A172 (cell line): ENCODE measurements around the gene OR51B6. TPM values are rescaled to one million over a fixed set of nuclear protein-coding genes. Genes with fewer than 3 reads are reported as not detected.
"Not testable (repeated sequence)": the region's sequence is repeated elsewhere in the genome, so short reads cannot be mapped to it uniquely, and the experiment has no call there.

Source experiments
- DNase-seq: peaks from one replicate; pipeline ENCODE4 v3.0.0-alpha.2; 2015; ENCODE audit warnings: low spot score
- total RNA-seq: library from RNA; depleted of rRNA; stranded (reverse); fragments of >200 nt; shearing (Covaris generic); gene quantifications from 2 replicates; pipeline ENCODE4 v1.2.3, GENCODE V29; 2014; rRNA removed

OR51B6 gene
- total RNA-seq: not detected in 2 replicates

DNA sequence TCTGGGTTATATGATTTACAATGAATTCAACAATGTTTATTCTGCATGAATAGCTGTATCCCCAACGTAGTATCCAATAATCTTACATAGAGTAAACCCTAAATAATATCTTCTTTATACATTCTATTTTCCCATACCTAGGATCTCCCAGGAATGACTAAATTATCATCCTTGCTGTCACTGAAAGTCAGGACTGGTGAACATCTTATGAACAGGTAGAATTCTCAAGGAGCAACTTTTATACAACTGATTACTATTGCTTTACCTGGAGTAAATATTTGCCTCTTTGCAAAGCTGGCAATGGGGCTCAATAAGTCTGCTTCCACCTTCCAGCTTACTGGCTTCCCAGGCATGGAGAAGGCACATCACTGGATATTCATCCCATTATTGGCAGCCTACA, at the start of gene OR51B6:
Gene OR51B6 (plus strand): TSS at position 301 of the 400 bp plus-strand sequence. CDS start 0 bp downstream, at position 301.
- no peak for DNase-seq

- DNase-seq: no peak
These were observed 49.5 kb upstream of the OR51B6 start, which contains the start of gene OR51B4 for GRCh38 chr11:5301846-5302245. TSS of gene OR51B4 (minus strand) at chr11:5301946. CDS start at chr11:5301946, 0 bp downstream.

GRCh38 chr11:5303626-5304025, 47.7 kb upstream of the OR51B6 start:
- no peak for DNase-seq

DNA sequence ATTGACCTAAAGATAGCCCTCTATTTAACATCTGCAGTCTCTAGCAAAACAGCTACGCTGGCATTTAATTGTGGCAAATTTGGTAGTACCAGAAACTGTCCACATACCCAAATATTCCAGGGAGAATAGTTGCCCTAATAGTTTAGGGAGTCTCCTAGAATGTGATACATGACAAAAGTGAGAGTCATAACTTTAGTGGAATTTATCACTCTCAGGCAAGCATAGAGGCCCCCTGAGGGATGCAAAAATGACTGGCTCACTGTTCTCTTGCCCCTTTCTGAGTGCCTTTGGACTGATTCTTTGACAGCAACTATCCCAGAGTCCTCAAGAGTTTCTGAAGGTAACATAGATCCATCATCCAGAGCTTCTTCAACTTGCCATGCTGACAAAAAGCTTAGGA, 47.3 kb upstream of the OR51B6 start:
- no peak for DNase-seq

GRCh38 chr11:5307256-5308019, 43.9 kb upstream of the OR51B6 start:
- no peak for DNase-seq

GRCh38 chr11:5310423-5310822, 40.9 kb upstream of the OR51B6 start:
- no peak for DNase-seq

- not testable (repeated sequence) for DNase-seq
These were observed 37.8 kb upstream of the OR51B6 start for GRCh38 chr11:5313326-5314023.

DNA sequence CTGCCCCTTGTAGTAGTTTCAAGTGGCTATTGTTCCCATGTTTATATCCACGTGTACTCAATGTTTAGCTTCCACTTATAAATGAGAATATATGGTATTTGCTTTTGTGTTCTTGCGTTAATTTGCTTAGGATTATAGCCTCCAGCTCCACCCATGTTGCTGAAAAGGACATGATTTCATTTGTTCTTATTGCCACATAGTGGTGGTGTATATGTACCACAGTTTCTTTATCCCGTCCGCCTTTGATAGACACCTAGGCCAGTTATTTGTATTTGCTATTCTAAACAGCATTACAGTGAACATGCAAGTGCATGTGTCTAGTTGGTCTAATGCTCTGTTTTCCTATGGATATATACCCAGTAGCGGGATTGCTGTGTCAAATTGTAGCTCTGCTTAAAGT, 34.0 kb upstream of the OR51B6 start:
- DNase-seq: no peak

DNA sequence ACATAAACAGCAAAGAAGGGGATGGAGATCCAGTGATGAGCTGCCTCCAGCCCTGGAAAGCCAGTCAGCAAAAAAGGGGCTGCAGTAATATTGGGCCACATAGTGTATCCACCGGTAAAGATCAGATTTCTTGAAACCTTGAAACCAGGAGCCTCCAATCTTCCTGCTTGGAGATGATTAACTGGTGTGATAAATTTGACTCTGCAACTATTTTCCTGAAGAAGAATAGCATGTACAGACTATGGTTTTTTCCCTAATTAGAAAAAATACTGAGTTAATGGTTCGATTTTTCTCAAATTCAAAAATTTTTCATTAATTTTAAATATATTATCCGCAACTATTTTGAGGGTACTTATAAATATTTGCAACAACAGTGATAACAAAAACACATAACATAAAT, 27.1 kb upstream of the OR51B6 start, which contains the start of gene OR51B2:
Gene OR51B2 (minus strand): TSS at position 101 of the 400 bp plus-strand sequence. CDS start 0 bp downstream, at position 101.
- DNase-seq: no peak

- DNase-seq: no peak
These were observed 16.1 kb upstream of the OR51B6 start for GRCh38 chr11:5335170-5335569.

GRCh38 chr11:5336331-5336730, 15.0 kb upstream of the OR51B6 start:
- peak; percentile 17 for DNase-seq

DNA sequence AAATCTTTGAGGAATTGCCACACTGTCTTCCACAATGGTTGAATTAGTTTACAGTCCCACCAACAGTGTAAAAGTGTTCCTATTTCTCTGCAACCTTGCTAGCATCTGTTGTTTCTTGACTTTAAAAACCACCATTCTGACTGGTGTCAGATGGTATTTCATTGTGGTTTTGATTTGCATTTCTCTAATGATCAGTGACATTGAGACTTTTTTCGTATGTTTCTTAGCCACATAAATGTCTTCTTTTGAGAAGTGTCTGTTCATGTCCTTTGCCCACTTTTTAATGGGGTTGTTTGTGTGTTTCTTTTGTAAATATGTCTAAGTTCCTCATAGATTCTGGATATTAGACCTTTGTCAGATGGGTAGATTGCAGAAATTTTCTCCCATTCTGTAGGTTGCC, 14.1 kb upstream of the OR51B6 start:
- DNase-seq: not testable (repeated sequence)

DNA sequence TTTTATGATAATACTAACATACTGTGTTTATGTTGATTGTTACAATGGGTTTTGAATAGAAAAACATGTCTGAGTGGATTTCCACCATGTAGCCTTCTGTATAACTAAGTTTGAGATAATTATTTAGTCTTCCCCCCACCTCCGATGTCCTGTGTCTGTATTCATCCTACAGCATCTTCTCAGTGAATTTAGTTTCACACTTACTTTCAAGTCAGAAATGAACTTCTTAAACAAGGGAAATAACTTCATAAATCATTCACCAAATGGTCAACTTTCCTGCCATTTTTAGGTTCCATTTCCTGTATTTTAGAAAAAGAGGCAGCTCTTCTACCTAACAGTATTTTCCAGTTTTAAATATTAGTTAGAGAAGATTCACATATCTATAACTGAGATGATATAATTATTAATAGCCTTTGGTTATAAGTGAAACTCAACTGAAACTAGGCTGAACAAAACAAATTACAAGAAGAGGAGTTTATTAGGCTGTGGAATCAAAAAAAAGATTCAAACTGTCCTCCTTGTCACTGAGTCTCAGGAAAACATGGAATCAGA, 11.5 kb upstream of the OR51B6 start:
- DNase-seq: no peak

- DNase-seq: no peak
These were observed 7.6 kb upstream of the OR51B6 start, which contains the start of gene OR51B5 for GRCh38 chr11:5343474-5344335. TSS of gene OR51B5 (minus strand) at chr11:5343524. CDS start at chr11:5343524, 0 bp downstream.

DNA sequence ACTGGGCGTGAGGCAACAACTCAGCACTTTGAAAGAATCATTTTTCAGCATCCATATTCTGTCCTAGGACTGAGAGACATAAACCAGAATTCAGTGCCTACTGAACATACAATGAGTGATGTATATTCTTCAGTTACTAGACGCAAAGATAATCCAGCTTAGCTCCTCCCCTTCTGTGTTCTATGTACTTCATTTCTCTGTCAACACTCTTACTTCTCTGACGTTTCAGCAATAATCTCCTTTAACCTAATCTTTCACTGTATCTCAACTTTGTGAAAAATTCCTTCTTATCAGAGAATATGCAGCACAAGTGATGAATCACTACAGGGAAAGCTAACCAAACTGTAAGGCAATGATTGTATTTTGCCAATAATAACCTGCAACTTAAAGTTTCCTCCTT, 5.5 kb upstream of the OR51B6 start:
- DNase-seq: no peak

- no peak for DNase-seq
These were observed 2.6 kb upstream of the OR51B6 start for GRCh38 chr11:5348551-5349194.

GRCh38 chr11:5349550-5349949, 1.8 kb upstream of the OR51B6 start:
- no peak for DNase-seq

DNA sequence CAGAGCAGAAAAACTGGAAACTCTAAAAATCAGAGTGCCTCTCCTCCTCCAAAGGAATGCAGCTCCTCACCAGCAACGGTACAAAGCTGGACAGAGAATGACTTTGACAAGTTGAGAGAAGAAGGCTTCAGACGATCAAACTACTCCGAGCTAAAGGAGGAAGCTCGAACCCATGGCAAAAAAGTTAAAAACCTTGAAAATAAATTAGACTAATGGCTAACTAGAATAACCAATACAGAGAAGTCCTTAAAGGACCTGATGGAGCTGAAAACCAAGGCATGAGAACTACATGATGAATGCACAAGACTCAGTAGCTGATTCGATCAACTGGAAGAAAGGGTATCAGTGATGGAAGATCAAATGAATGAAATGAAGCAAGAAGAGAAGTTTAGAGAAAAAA, 4.7 kb downstream of the OR51B6 start:
- not testable (repeated sequence) for DNase-seq

DNA sequence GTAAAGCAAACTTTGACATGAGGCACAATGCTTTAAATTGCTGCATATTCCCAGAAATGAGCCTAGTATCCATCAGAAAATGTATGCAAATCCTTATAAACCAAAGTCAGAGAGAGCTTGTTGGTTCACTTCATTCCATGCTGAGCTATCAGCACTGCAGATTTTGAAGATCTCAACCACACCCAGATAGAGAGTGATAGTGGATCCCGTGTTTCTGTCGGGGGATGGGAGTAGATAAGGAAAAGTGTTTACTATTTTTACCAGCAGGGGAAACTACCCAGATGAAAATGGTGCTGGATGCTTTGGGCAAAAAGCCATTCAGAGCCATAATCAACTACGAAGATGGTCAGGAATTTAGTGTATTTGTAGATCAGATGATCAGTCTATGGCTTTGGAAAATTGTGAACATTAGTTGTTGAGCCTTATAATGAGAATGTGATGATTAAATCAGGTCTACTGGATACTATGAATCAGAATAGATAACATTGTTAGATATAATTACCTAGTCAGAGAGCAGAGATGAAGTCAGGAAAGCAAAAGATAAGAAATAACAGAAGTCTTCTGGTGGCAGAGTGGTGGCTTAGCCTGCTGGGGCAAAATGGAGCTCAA, 10.8 kb downstream of the OR51B6 start:
- peak; percentile 61 for DNase-seq

- peak; percentile 10 for DNase-seq
These were observed 12.4 kb downstream of the OR51B6 start for GRCh38 chr11:5363679-5364078.

- peak; percentile 88 for DNase-seq
These were observed 12.9 kb downstream of the OR51B6 start for GRCh38 chr11:5364214-5364613.
